ENCODE measurements around the gene PHF20. TPM values are rescaled to one million over a fixed set of nuclear protein-coding genes. Genes with fewer than 3 reads are reported as not detected.
"Not testable (repeated sequence)": the region's sequence is repeated elsewhere in the genome, so short reads cannot be mapped to it uniquely, and the experiment has no call there.

PHF20 gene
- total RNA-seq, 2 experiments from 2014 or later, result 119 to 126 TPM

DNA sequence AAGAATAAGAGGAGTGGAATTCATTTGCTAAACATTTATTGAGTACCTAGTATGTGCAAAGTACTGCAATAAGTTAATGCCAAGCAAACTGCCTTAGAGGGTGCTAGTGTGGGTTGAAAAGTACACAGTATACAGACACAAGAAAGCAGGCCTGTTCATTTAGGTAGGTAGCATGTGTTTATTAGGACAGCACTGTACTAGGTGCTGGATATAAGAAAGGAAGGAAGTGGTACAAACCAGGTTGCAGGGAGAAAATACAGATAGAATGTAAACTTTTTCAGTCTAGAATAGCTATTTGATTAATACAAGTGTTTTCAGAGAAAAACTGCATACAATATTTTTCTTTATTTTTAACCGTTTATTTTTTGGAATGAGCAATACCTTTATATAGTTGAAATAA lies 68.1 kb downstream of the PHF20 start:
- DNase-seq, result peak in 1 of 14 experiments; percentile 23
- Histone ChIP-seq H3K27ac (ENCODE audit: low read depth in 1 of 2, low read length in 2 of 2) (peak overlapping the region in 1 of 2 donors; percentile 26), H3K9me3 (ENCODE audit: control insufficient read depth in 1 of 2, insufficient read depth in 1 of 2, low read length in 2 of 2) (peaks cover 0 to 16% of the 10 kb centered on the region in 2 experiments), H3K27me3 (ENCODE audit: control insufficient read depth in 1 of 2, insufficient read depth in 2 of 2, low read length in 2 of 2) (no peaks in the 10 kb centered on the region), H3K4me1 (ENCODE audit: insufficient read depth, low read length) (peaks cover 14% of the 10 kb centered on the region), H3K36me3 (ENCODE audit: insufficient read depth, low read length) (peaks cover 22% of the 10 kb centered on the region), H3K4me3 (ENCODE audit: low read length) (no peak overlapping the region)
- peak; percentile 65 for ATAC-seq (ENCODE audit: poor library complexity)
- TF ChIP-seq, protein P1, sequence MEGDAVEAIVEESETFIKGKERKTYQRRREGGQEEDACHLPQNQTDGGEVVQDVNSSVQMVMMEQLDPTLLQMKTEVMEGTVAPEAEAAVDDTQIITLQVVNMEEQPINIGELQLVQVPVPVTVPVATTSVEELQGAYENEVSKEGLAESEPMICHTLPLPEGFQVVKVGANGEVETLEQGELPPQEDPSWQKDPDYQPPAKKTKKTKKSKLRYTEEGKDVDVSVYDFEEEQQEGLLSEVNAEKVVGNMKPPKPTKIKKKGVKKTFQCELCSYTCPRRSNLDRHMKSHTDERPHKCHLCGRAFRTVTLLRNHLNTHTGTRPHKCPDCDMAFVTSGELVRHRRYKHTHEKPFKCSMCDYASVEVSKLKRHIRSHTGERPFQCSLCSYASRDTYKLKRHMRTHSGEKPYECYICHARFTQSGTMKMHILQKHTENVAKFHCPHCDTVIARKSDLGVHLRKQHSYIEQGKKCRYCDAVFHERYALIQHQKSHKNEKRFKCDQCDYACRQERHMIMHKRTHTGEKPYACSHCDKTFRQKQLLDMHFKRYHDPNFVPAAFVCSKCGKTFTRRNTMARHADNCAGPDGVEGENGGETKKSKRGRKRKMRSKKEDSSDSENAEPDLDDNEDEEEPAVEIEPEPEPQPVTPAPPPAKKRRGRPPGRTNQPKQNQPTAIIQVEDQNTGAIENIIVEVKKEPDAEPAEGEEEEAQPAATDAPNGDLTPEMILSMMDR (IDR thresholded peaks at IDR 0.05), result no peak
- Mint-ChIP-seq H3K27ac (peak overlapping the region; percentile 50), H3K9me3 (no peaks in the 10 kb centered on the region), H3K27me3 (no peaks in the 10 kb centered on the region), H3K4me1 (ENCODE audit: low read depth) (peaks cover 55% of the 10 kb centered on the region), H3K36me3 (ENCODE audit: low read depth) (peaks cover 71% of the 10 kb centered on the region), H3K4me3 (peak overlapping the region; percentile 32)
- ChIA-PET CTCF (no interaction called here), POLR2A (interaction anchor here (0.7 to 3.0 kb wide), 5 partner anchors 9 to 98 kb away, joined by 3 to 12 read pairs (median 4); partner anchors contain the start of genes PHF20 and RBM39)
- intact Hi-C loops (cut with DNase I, micrococcal nuclease), result no loop called here

DNA sequence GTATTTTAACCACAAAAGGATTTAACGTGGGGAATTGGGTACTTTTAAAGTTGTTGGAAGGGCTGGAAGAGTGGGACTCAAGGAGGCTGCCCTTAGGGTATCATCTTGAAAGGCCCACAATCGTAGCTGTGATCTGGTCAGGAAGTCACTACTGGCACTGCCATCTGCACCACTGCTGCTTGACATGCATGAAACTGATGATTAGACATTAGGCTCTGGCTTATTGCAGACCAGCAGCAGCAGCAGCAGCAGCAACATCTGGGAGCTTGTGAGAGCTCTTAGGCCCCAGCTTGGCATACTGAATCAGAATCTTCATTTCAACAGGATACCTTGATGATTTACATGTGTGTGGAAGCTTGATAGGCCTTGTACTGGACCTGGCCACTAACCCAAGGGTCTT lies 68.6 kb downstream of the PHF20 start:
- H3K36me3 ChIP-seq (ENCODE audit: insufficient read depth, low read length), result peaks cover 26% of the 10 kb centered on the region
- H3K36me3 Mint-ChIP-seq (ENCODE audit: low read depth), result peaks cover 71% of the 10 kb centered on the region
- intact Hi-C loops (cut with DNase I, micrococcal nuclease), result no loop called here
- H3K9me3 Mint-ChIP-seq, result no peaks in the 10 kb centered on the region
- H3K27ac Mint-ChIP-seq, result no peak overlapping the region
- peak in 4 of 14 experiments; percentile 2 to 17 (median 4) for DNase-seq
- H3K27me3 ChIP-seq (ENCODE audit: control insufficient read depth in 1 of 2, insufficient read depth in 2 of 2, low read length in 2 of 2), result no peaks in the 10 kb centered on the region
- POLR2A ChIA-PET, result interaction anchor here (0.7 to 3.0 kb wide), 5 partner anchors 9 to 98 kb away, joined by 3 to 12 read pairs (median 4); partner anchors contain the start of genes PHF20 and RBM39
- peak overlapping the region in 1 of 2 donors; percentile 26 for H3K27ac ChIP-seq (ENCODE audit: low read depth in 1 of 2, low read length in 2 of 2)
- H3K27me3 Mint-ChIP-seq, result no peaks in the 10 kb centered on the region
- peaks cover 0 to 16% of the 10 kb centered on the region in 2 experiments for H3K9me3 ChIP-seq (ENCODE audit: control insufficient read depth in 1 of 2, insufficient read depth in 1 of 2, low read length in 2 of 2)
- peaks cover 50% of the 10 kb centered on the region for H3K4me1 Mint-ChIP-seq (ENCODE audit: low read depth)
- H3K4me3 Mint-ChIP-seq, result peak overlapping the region; percentile 70
- TF ChIP-seq, protein P1 (IDR thresholded peaks at IDR 0.05), result no peak
- ATAC-seq (ENCODE audit: poor library complexity), result no peak
- H3K4me1 ChIP-seq (ENCODE audit: insufficient read depth, low read length), result peaks cover 14% of the 10 kb centered on the region
- CTCF ChIA-PET, result no interaction called here
- no peak overlapping the region for H3K4me3 ChIP-seq (ENCODE audit: low read length)

DNA sequence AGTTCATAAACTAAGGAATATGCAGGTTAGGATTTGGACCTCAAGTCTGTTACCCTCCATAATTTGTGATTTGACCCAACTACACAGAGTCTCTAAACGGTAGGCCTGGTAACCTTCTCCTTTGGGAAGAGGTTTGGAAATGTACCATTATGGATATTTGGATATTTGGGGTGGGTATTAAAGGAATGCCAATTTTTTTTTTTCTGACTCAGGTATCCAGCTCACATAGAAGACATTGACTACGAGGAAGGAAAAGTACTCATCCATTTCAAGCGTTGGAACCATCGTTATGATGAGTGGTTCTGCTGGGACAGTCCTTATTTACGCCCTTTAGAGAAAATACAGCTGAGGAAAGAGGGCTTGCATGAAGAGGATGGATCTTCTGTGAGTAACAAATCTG lies 70.5 kb downstream of the PHF20 start:
- Mint-ChIP-seq H3K4me1 (ENCODE audit: low read depth) (peaks cover 51% of the 10 kb centered on the region), H3K27ac (no peak overlapping the region), H3K9me3 (no peaks in the 10 kb centered on the region), H3K4me3 (no peak overlapping the region), H3K27me3 (no peaks in the 10 kb centered on the region), H3K36me3 (ENCODE audit: low read depth) (peaks cover 82% of the 10 kb centered on the region)
- POLR2A ChIA-PET, result no interaction called here
- H3K27ac ChIP-seq (ENCODE audit: low read depth in 1 of 2, low read length in 2 of 2), result no peak overlapping the region
- peaks cover 0 to 16% of the 10 kb centered on the region in 2 experiments for H3K9me3 ChIP-seq (ENCODE audit: control insufficient read depth in 1 of 2, insufficient read depth in 1 of 2, low read length in 2 of 2)
- peaks cover 14% of the 10 kb centered on the region for H3K4me1 ChIP-seq (ENCODE audit: insufficient read depth, low read length)
- ATAC-seq (ENCODE audit: poor library complexity) (no peak), DNase-seq (no peak)
- H3K4me3 ChIP-seq (ENCODE audit: low read length), result no peak overlapping the region
- intact Hi-C loops (cut with DNase I, micrococcal nuclease), result no loop called here
- TF ChIP-seq, protein P1 (IDR thresholded peaks at IDR 0.05), result no peak
- no peaks in the 10 kb centered on the region for H3K27me3 ChIP-seq (ENCODE audit: control insufficient read depth in 1 of 2, insufficient read depth in 2 of 2, low read length in 2 of 2)
- CTCF ChIA-PET, result no interaction called here
- H3K36me3 ChIP-seq (ENCODE audit: insufficient read depth, low read length), result peaks cover 41% of the 10 kb centered on the region

DNA sequence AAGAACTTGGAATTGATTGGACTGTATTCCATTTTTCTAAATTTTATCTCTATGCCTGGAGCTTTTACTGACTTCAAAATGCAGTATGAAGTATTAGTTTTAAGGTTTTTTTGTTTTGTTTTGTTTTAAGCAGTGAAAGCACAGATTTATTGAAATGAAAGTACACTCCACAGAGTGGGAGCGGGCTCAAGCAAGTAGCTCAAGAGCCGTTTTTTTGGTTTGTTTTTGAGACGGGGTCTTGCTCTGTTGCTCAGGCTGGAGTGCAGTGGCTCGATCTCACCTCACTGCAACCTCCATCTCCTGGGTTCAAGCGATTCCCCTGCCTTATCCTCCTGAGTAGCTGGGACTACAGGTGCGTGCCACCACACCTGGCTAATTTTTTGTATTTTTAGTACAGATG lies 72.1 kb downstream of the PHF20 start:
- H3K4me3 Mint-ChIP-seq; H3K27ac ChIP-seq (ENCODE audit: low read depth in 1 of 2, low read length in 2 of 2); H3K9me3 Mint-ChIP-seq; H3K27me3 ChIP-seq (ENCODE audit: control insufficient read depth in 1 of 2, insufficient read depth in 2 of 2, low read length in 2 of 2); H3K4me3 ChIP-seq (ENCODE audit: low read length); intact Hi-C loops (cut with DNase I, micrococcal nuclease); DNase-seq; CTCF ChIA-PET; H3K27me3 Mint-ChIP-seq; ATAC-seq (ENCODE audit: poor library complexity); H3K27ac Mint-ChIP-seq: not testable (repeated sequence)
- peaks cover 90% of the 10 kb centered on the region for H3K36me3 Mint-ChIP-seq (ENCODE audit: low read depth)
- peaks cover 55% of the 10 kb centered on the region for H3K36me3 ChIP-seq (ENCODE audit: insufficient read depth, low read length)
- POLR2A ChIA-PET, result interaction anchor here (1.6 kb wide), 1 partner anchor 102 kb away, joined by 7 read pairs; the partner anchor contains the start of gene RBM39
- peaks cover 0 to 16% of the 10 kb centered on the region in 2 experiments for H3K9me3 ChIP-seq (ENCODE audit: control insufficient read depth in 1 of 2, insufficient read depth in 1 of 2, low read length in 2 of 2)
- H3K4me1 ChIP-seq (ENCODE audit: insufficient read depth, low read length), result peaks cover 10% of the 10 kb centered on the region
- peaks cover 37% of the 10 kb centered on the region for H3K4me1 Mint-ChIP-seq (ENCODE audit: low read depth)

All from CD4-positive, alpha-beta T cell (primary cell).